ENCODE results near the gene SGCE. TPM values are rescaled to one million over a fixed set of nuclear protein-coding genes. Genes with fewer than 3 reads are reported as not detected.

SGCE gene
- total and polyA plus RNA-seq, 4 donors = 9.3 to 70.6 (median 44.2) TPM

DNA sequence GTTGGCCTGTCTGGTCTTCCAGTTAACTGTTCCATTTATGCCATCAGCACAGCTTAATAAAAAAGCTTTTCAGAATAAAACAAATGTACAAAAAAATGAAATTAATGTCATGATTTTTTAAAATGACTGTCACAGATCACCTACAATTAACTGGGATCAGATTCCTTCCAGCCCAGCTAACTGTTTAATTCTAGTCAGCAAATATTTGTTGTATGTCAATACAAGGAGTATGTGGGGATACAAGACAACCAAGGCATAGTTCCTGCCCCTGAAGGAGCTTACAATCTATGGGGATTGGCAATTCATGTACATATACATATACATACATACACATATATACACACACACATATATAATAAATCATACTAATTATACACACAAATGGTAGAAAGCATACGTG is 16.5 kb downstream of the SGCE start:
- H3K36me3 ChIP-seq (ENCODE audit: control insufficient read depth in 4 of 4, insufficient read depth in 3 of 4, low read depth in 1 of 4, low read length in 3 of 4) = no peaks in the 10 kb centered on the region
- no peak for TF ChIP-seq HNF4A (conservative IDR thresholded peaks at IDR 0.05)
- TF ChIP-seq FOXA1 (IDR thresholded peaks at IDR 0.05) = no peak
- TF ChIP-seq RXRA (IDR thresholded peaks at IDR 0.05) = no peak
- no peak for TF ChIP-seq HNF4G (IDR thresholded peaks at IDR 0.05)
- no peak overlapping the region for H3K4me3 ChIP-seq (ENCODE audit: low read depth in 1 of 3, low read length in 3 of 3)
- H3K9ac ChIP-seq (ENCODE audit: low read depth in 1 of 2, low read length in 2 of 2) = no peak overlapping the region
- WGBS = 94% methylated on average over 1 of the region's 1 CpG
- H3K4me1 ChIP-seq (ENCODE audit: control insufficient read depth in 4 of 4, insufficient read depth in 4 of 4, low read length in 3 of 4) = no peaks in the 10 kb centered on the region
- no peak overlapping the region for H3K27ac ChIP-seq (ENCODE audit: low read depth in 1 of 2, low read length in 2 of 2)
- no peaks in the 10 kb centered on the region for H3K9me3 ChIP-seq (ENCODE audit: control insufficient read depth in 4 of 4, low read length in 3 of 4)
- DNase-seq (ENCODE audit: low spot score) = no peak
- H3K27me3 ChIP-seq (ENCODE audit: control insufficient read depth in 4 of 4, insufficient read depth in 4 of 4, low read length in 3 of 4) = no peaks in the 10 kb centered on the region

DNA sequence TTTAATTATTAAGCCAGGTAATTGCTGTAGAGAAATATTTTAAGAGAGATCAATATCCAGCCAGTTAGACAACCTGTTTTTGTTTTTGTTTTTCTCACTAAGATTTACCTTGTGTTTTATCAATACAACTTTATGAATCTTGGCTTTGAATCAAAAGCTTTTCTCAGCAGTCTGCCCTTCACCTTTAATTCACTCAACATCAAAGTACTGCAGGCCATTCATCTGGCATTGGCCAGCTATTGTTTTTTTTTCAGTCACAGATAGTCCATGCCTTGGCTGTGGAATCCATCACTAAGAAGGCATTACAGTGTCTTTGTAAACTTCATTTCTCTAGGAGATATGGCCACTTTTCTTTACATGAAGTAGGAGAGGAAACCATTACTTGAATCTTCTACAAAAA is 20.2 kb downstream of the SGCE start:
- Histone ChIP-seq H3K9me3 (ENCODE audit: control insufficient read depth in 4 of 4, low read length in 3 of 4) (no peaks in the 10 kb centered on the region), H3K4me3 (ENCODE audit: low read depth in 1 of 3, low read length in 3 of 3) (no peak overlapping the region), H3K36me3 (ENCODE audit: control insufficient read depth in 4 of 4, insufficient read depth in 3 of 4, low read depth in 1 of 4, low read length in 3 of 4) (no peaks in the 10 kb centered on the region), H3K27me3 (ENCODE audit: control insufficient read depth in 4 of 4, insufficient read depth in 4 of 4, low read length in 3 of 4) (peaks cover 0 to 9% (median 0%) of the 10 kb centered on the region in 4 donors), H3K27ac (ENCODE audit: low read depth in 1 of 2, low read length in 2 of 2) (no peak overlapping the region), H3K4me1 (ENCODE audit: control insufficient read depth in 4 of 4, insufficient read depth in 4 of 4, low read length in 3 of 4) (peaks cover 0 to 6% (median 3%) of the 10 kb centered on the region in 4 donors), H3K9ac (ENCODE audit: low read depth in 1 of 2, low read length in 2 of 2) (no peak overlapping the region)
- no peak for DNase-seq (ENCODE audit: low spot score)
- TF ChIP-seq NR2F2 (IDR thresholded peaks at IDR 0.05) (no peak), TAF1 (conservative IDR thresholded peaks at IDR 0.05) (no peak), RAD21 (IDR thresholded peaks at IDR 0.05) (no peak), RXRA (IDR thresholded peaks at IDR 0.05) (no peak), HNF4A (conservative IDR thresholded peaks at IDR 0.05) (no peak), GABPA (IDR thresholded peaks at IDR 0.05 in 1 of 2, conservative IDR thresholded peaks at IDR 0.05 in 1 of 2) (no peak), SP1 (IDR thresholded peaks at IDR 0.05) (no peak)

DNA sequence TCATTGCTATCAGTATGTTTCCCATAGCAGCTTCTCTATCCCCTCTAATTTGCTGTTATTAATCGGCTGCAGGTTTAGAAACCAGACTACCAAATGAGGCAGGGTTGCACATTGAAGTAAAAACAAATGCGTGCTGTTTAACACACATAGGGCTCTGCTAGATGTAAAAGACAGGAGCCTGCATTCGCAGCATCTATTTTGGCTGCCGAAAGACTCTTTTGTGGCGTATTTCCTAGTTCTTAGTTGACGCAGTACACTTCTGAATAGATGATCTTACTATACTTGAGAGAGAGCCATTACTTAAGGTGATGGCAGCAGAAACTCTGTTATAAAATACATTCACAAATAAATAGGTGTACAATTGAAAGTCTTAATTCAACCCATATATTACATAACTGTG is 21.4 kb downstream of the SGCE start:
- no peak for DNase-seq (ENCODE audit: low spot score)
- H3K4me3 ChIP-seq (ENCODE audit: low read depth in 1 of 3, low read length in 3 of 3) = no peak overlapping the region

GRCh38 chr7:94633687-94634086 is 22.2 kb downstream of the SGCE start:
- H3K9ac ChIP-seq (ENCODE audit: low read depth in 1 of 2, low read length in 2 of 2) = no peak overlapping the region
- peaks cover 0 to 9% (median 0%) of the 10 kb centered on the region in 4 donors for H3K27me3 ChIP-seq (ENCODE audit: control insufficient read depth in 4 of 4, insufficient read depth in 4 of 4, low read length in 3 of 4)
- peaks cover 0 to 6% (median 3%) of the 10 kb centered on the region in 4 donors for H3K4me1 ChIP-seq (ENCODE audit: control insufficient read depth in 4 of 4, insufficient read depth in 4 of 4, low read length in 3 of 4)
- 88% methylated on average over 2 of the region's 2 CpGs for WGBS
- TF ChIP-seq SP1 (IDR thresholded peaks at IDR 0.05) = no peak
- TF ChIP-seq RXRA (IDR thresholded peaks at IDR 0.05) = no peak
- no peak for TF ChIP-seq REST (IDR thresholded peaks at IDR 0.05)
- TF ChIP-seq RAD21 (IDR thresholded peaks at IDR 0.05) = no peak
- no peak overlapping the region for H3K27ac ChIP-seq (ENCODE audit: low read depth in 1 of 2, low read length in 2 of 2)
- H3K4me3 ChIP-seq (ENCODE audit: low read depth in 1 of 3, low read length in 3 of 3) = no peak overlapping the region
- H3K9me3 ChIP-seq (ENCODE audit: control insufficient read depth in 4 of 4, low read length in 3 of 4) = no peaks in the 10 kb centered on the region
- H3K36me3 ChIP-seq (ENCODE audit: control insufficient read depth in 4 of 4, insufficient read depth in 3 of 4, low read depth in 1 of 4, low read length in 3 of 4) = no peaks in the 10 kb centered on the region
- no peak for DNase-seq (ENCODE audit: low spot score)

More for the DNA sequence above, 21.4 kb downstream of the SGCE start:
- Histone ChIP-seq H3K9ac (ENCODE audit: low read depth in 1 of 2, low read length in 2 of 2) (no peak overlapping the region), H3K4me1 (ENCODE audit: control insufficient read depth in 4 of 4, insufficient read depth in 4 of 4, low read length in 3 of 4) (peaks cover 0 to 6% (median 3%) of the 10 kb centered on the region in 4 donors), H3K36me3 (ENCODE audit: control insufficient read depth in 4 of 4, insufficient read depth in 3 of 4, low read depth in 1 of 4, low read length in 3 of 4) (no peaks in the 10 kb centered on the region), H3K9me3 (ENCODE audit: control insufficient read depth in 4 of 4, low read length in 3 of 4) (no peaks in the 10 kb centered on the region), H3K27ac (ENCODE audit: low read depth in 1 of 2, low read length in 2 of 2) (no peak overlapping the region), H3K27me3 (ENCODE audit: control insufficient read depth in 4 of 4, insufficient read depth in 4 of 4, low read length in 3 of 4) (peaks cover 0 to 9% (median 0%) of the 10 kb centered on the region in 4 donors)
- WGBS = 93% methylated on average over 6 of the region's 6 CpGs
- no peak for TF ChIP-seq HNF4G (IDR thresholded peaks at IDR 0.05)
- no peak for TF ChIP-seq FOXA1 (IDR thresholded peaks at IDR 0.05)
